Measurements from ENCODE around the gene SCAF1.
"Not testable (repeated sequence)": the region's sequence is repeated elsewhere in the genome, so short reads cannot be mapped to it uniquely, and the experiment has no call there.

The SCAF1 gene

GRCh38 chr19:49614096-49614833 is 27.7 kb upstream of the SCAF1 start:
- no peak for DNase-seq (ENCODE audit: low read depth)

GRCh38 chr19:49615861-49616260 is 26.1 kb upstream of the SCAF1 start:
- no peak for DNase-seq (ENCODE audit: low read depth)

GRCh38 chr19:49616532-49616931 is 25.5 kb upstream of the SCAF1 start:
- DNase-seq (ENCODE audit: low read depth): no peak

- no peak for DNase-seq (ENCODE audit: low read depth)
Observed at GRCh38 chr19:49616945-49617344, 25.1 kb upstream of the SCAF1 start.

GRCh38 chr19:49617860-49618259 is 24.1 kb upstream of the SCAF1 start:
- DNase-seq (ENCODE audit: low read depth): not testable (repeated sequence)

GRCh38 chr19:49624967-49625910 is 16.8 kb upstream of the SCAF1 start:
- DNase-seq (ENCODE audit: low read depth): no peak

GRCh38 chr19:49626226-49626625 is 15.8 kb upstream of the SCAF1 start:
- DNase-seq (ENCODE audit: low read depth): no peak

- DNase-seq (ENCODE audit: low read depth): no peak
Observed at GRCh38 chr19:49629659-49630058, 12.3 kb upstream of the SCAF1 start.

GRCh38 chr19:49631014-49631588 is 10.9 kb upstream of the SCAF1 start:
- no peak for DNase-seq (ENCODE audit: low read depth)

GRCh38 chr19:49631610-49632192 is 10.3 kb upstream of the SCAF1 start:
- no peak for DNase-seq (ENCODE audit: low read depth)

- no peak for DNase-seq (ENCODE audit: low read depth)
Observed at GRCh38 chr19:49632576-49632975, 9.4 kb upstream of the SCAF1 start.

GRCh38 chr19:49633273-49633672 is 8.7 kb upstream of the SCAF1 start:
- DNase-seq (ENCODE audit: low read depth): not testable (repeated sequence)

GRCh38 chr19:49635530-49636232 is 6.3 kb upstream of the SCAF1 start:
- no peak for DNase-seq (ENCODE audit: low read depth)

GRCh38 chr19:49636233-49636932 is 5.6 kb upstream of the SCAF1 start:
- DNase-seq (ENCODE audit: low read depth): no peak

GRCh38 chr19:49637821-49638738 is 3.9 kb upstream of the SCAF1 start:
- no peak for DNase-seq (ENCODE audit: low read depth)

GRCh38 chr19:49639401-49640112 is 2.5 kb upstream of the SCAF1 start:
- DNase-seq (ENCODE audit: low read depth): no peak

GRCh38 chr19:49640113-49640898 is 1.7 kb upstream of the SCAF1 start, which contains the start of gene RRAS:
TSS of gene RRAS (minus strand) at chr19:49640143. CDS start at chr19:49640098, 45 bp downstream.
- peak; percentile 100 for DNase-seq (ENCODE audit: low read depth)

GRCh38 chr19:49642492-49643035 is 555 bp downstream of the SCAF1 start:
- no peak for DNase-seq (ENCODE audit: low read depth)

All from stimulated activated CD8-positive, alpha-beta memory T cell treated with anti-CD3 and anti-CD28 coated beads, Interleukin-15, amount 100 ng/mL, for 1 hour (primary cell).